Psoas muscle (tissue), 8 donors: ENCODE results near the gene TRAK1. TPM values are rescaled to one million over a fixed set of nuclear protein-coding genes. Genes with fewer than 3 reads are reported as not detected.

Experiments used
- ATAC-seq, 4 donors: fragments of 200-7000 bp; cut with Tn5 transposase; one replicate each; pipeline ENCODE4 v1.9.1; 2020; ENCODE audit warnings: moderate library complexity in 3 of 4, mild to moderate bottlenecking in 2 of 4
- DNase-seq, 2 donors: peaks; one replicate each; pipeline ENCODE4 v3.0.0-alpha.2; 2020
- H3K27ac ChIP-seq: fragments of 200-600 bp; one replicate; pipeline ENCODE4 v1.8.0; 2022
- H3K27me3 ChIP-seq, 3 donors: fragments of 200-600 bp in 1 of 3; one replicate each; pipeline versions ENCODE4 v1.6.1 to v1.8.0; 2013 to 2022; ENCODE audit warnings: low read length in 2 of 3, mild to moderate bottlenecking in 2 of 3, moderate library complexity in 1 of 3; ENCODE audit not compliant: insufficient read depth in 3 of 3
- H3K36me3 ChIP-seq, 2 donors: fragments of 200-600 bp in 1 of 2; one replicate each; pipeline versions ENCODE4 v1.6.1 to v1.8.0; 2013 to 2022; ENCODE audit warnings: low read depth in 1 of 2, mild to moderate bottlenecking in 1 of 2, moderate library complexity in 1 of 2; ENCODE audit not compliant: insufficient read depth in 1 of 2
- H3K4me1 ChIP-seq: fragments of 200-600 bp; one replicate; pipeline ENCODE4 v1.8.0; 2022
- H3K4me3 ChIP-seq: fragments of 200-600 bp; one replicate; pipeline ENCODE4 v1.8.0; 2022; ENCODE audit warnings: mild to moderate bottlenecking
- H3K9me3 ChIP-seq: fragments of 200-600 bp; one replicate; pipeline ENCODE4 v1.8.0; 2022
- CTCF ChIP-seq: fragments of 200-600 bp; IDR thresholded peaks from one replicate; pipeline ENCODE4 v1.8.0; 2022; ENCODE audit warnings: antibody characterized with exemption
- WGBS, 3 donors: extraction: QIAGEN DNeasy Blood & Tissue Kit; methylation state at CpG; one replicate each; pipeline versions ENCODE4 v1.1.6 to v1.1.7; 2013; 5-methylcytosine and 5-hydroxymethylcytosine counted together
- intact Hi-C, 2 donors: fragments of 100-400 bp; cut with DNase I; formaldehyde crosslinking; loops; one replicate each; pipeline versions ENCODE4 v1.11.0 to v1.14.2; 2022
- polyA plus RNA-seq, 3 donors: library from polyadenylated mRNA; stranded (reverse); fragments of 200-250 nt; gene quantifications; one replicate each; pipeline ENCODE4 v1.2.3, GENCODE V29; 2013
- total RNA-seq, 4 donors: library from RNA; stranded (reverse); fragmentation: NEBNext Ultra II Directional in 2 of 4; extraction: Animal tissue kit (Norgen Biotek cat#: 25700) in 2 of 4; gene quantifications; one replicate each; pipeline versions ENCODE4 v1.2.1 to v1.2.4, GENCODE V29; 2021 to 2023
- donor health status: healthy with polysubstance abuse.
- donor health status: DM: no; HTN: no; CAD: no; lungs with moderate emphysema.
- donor health status: Bipolar disorder and iron deficiency.
- donor health status: healthy.
- donor health status: DM: yes; HTN: yes; CAD: no.
- donor health status: DM: no; HTN: no; CAD: no.
- donor health status: DM: no; HTN: no; CAD: no.
- donor health status: DM: yes; HTN: yes; CAD: no.

TRAK1 gene
- total and polyA plus RNA-seq, 7 donors: 30.8 to 128 (median 94.8) TPM

- no peak overlapping the region for H3K4me3 ChIP-seq
- H3K27ac ChIP-seq: no peak overlapping the region
- H3K27me3 ChIP-seq: no peaks in the 10 kb centered on the region
- peaks cover 60% of the 10 kb centered on the region for H3K4me1 ChIP-seq
- WGBS, 3 donors: 78 to 90% (median 79%) methylated on average over 6 of the region's 6 CpGs
- intact Hi-C loops: no loop called here
- ATAC-seq (no peak), DNase-seq (no peak)
- TF ChIP-seq CTCF: no peak
- H3K9me3 ChIP-seq: no peaks in the 10 kb centered on the region
- H3K36me3 ChIP-seq: no peaks in the 10 kb centered on the region
Observed at GRCh38 chr3:42161050-42161935, 70.1 kb downstream of the TRAK1 start.

- no peak overlapping the region for H3K27ac ChIP-seq
- WGBS, 3 donors: 82 to 88% (median 83%) methylated on average over 5 of the region's 5 CpGs
- intact Hi-C loops: no loop called here
Observed at GRCh38 chr3:42162462-42162861, 71.3 kb downstream of the TRAK1 start.

GRCh38 chr3:42163622-42164244, 72.6 kb downstream of the TRAK1 start:
- TF ChIP-seq CTCF: no peak
- ATAC-seq (no peak), DNase-seq (no peak)
- H3K27me3 ChIP-seq: no peaks in the 10 kb centered on the region
- intact Hi-C loops: no loop called here
- no peaks in the 10 kb centered on the region for H3K9me3 ChIP-seq
- H3K4me1 ChIP-seq: peaks cover 66% of the 10 kb centered on the region
- peak overlapping the region; percentile 6 for H3K27ac ChIP-seq
- no peak overlapping the region for H3K4me3 ChIP-seq
- WGBS, 3 donors: 70 to 78% (median 75%) methylated on average over 5 of the region's 5 CpGs
- no peaks in the 10 kb centered on the region for H3K36me3 ChIP-seq

More at GRCh38 chr3:42162462-42162861, 71.3 kb downstream of the TRAK1 start:
- Histone ChIP-seq H3K4me3 (no peak overlapping the region), H3K27me3 (no peaks in the 10 kb centered on the region), H3K36me3 (no peaks in the 10 kb centered on the region), H3K4me1 (peaks cover 62% of the 10 kb centered on the region), H3K9me3 (no peaks in the 10 kb centered on the region)
- DNase-seq (no peak), ATAC-seq (no peak)
- no peak for TF ChIP-seq CTCF

GRCh38 chr3:42164656-42165055, 73.5 kb downstream of the TRAK1 start:
- Histone ChIP-seq H3K36me3 (no peaks in the 10 kb centered on the region), H3K27ac (peak overlapping the region; percentile 6), H3K4me3 (no peak overlapping the region), H3K27me3 (no peaks in the 10 kb centered on the region), H3K4me1 (peaks cover 67% of the 10 kb centered on the region), H3K9me3 (no peaks in the 10 kb centered on the region)
- intact Hi-C loops: no loop called here
- no peak for TF ChIP-seq CTCF
- DNase-seq (no peak), ATAC-seq (no peak)
- WGBS, 3 donors: 79 to 87% (median 87%) methylated on average over 2 of the region's 2 CpGs
